ENCODE data around the gene RGS9BP.
"Not testable (repeated sequence)": the region's sequence is repeated elsewhere in the genome, so short reads cannot be mapped to it uniquely, and the experiment has no call there.

The RGS9BP gene

DNA sequence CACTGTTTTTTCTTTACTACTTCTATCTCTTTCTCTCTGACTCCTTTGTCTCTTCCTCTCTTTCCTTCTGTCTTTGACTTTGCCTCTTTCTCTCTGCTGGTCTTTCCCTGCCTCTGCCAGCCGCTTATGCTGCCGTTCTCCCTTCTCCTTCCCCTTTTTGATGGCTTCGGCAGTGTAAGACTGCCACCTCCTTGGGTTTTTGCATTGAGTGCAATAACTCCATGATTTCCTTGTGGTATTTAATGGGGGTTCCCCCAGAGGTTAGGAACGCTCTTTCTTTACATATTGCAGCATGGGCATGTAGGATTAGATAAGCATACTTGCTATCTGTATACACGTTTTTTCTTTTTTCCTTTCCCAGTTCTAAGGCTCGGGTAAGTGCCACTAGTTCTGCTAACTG lies 19.9 kb downstream of the RGS9BP start:
- peak; percentile 49 for DNase-seq (ENCODE audit: low spot score)

- DNase-seq (ENCODE audit: low spot score): not testable (repeated sequence)
These were observed 21.1 kb downstream of the RGS9BP start for GRCh38 chr19:32696771-32697170.

DNA sequence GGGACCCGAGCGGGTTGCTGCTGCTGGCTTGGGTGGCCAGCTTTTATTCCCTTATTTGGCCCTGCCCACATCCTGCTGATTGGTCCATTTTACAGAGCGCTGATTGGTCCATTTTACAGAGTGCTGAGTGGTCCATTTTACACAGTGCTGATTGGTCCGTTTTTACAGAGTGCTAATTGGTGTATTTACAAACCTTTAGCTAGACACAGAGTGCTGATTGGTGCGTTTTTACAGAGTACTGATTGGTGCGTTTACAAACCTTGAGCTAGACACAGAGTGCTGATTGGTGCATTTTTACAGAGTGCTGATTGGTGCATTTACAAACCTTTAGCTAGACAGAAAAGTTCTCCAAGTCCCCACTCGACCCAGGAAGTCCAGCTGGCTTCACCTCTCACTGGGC lies 24.5 kb downstream of the RGS9BP start:
- not testable (repeated sequence) for DNase-seq (ENCODE audit: low spot score)

DNA sequence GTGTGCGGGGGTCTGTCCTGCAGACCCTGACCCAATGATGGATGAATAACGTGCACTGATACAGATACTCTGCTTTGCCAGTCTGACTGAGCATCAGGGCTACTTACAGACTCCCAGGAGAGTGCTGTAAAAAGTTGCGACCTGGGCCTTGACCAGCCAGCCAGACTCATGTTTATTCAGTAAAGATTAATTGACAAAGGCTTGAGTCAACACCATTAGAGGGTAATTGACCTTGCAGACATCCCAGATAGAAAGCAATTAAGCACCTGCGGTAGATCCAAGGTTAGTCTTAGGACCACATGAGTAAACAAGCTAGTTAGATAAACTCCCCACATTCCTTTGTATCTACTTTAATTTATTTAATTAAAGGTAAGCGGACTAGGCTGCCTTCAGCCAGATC lies 26.4 kb downstream of the RGS9BP start:
- no peak for DNase-seq (ENCODE audit: low spot score)

DNA sequence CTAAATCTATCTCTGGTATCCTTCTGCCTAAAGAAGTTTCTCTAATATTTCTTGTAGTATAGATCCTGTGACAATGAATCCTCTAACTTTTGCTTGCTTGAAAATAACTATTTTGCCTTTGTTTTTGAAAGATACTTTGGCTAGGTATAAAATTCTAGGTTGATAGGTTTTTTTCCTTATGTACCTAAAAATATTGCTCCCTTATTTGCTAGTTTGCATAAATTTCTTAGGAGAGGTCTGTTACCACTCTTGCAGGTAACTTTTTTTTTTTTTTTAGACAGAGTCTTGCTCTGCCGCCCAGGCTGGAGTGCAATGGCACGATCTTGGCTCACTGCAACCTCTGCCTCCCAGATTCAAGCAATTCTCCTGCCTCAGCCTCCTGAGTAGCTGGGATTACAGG lies 28.4 kb downstream of the RGS9BP start:
- DNase-seq (ENCODE audit: low spot score): not testable (repeated sequence)

- no peak for DNase-seq (ENCODE audit: low spot score)
These were observed 32.8 kb downstream of the RGS9BP start for GRCh38 chr19:32708457-32708856.

- no peak for DNase-seq (ENCODE audit: low spot score)
These were observed 33.4 kb downstream of the RGS9BP start for GRCh38 chr19:32709032-32709431.

DNA sequence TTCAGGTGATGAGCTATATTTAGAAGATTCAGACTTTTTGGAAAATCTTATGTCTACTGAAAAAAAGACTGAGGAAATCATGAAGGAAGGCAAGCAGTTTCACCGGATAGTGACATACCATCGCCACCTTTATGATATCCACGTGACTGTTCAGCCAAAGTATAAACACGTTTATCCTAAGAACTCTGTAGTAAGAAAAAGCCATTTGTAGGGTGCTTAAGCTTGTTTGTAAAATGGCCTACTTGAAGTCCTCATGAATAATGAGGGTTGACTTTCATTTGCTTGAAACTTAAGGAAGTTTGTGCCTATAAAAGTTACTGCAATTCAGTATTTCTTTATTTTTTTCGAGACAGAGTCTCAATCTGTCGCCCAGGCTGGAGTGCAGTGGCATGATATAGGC lies 36.1 kb downstream of the RGS9BP start:
- no peak for DNase-seq (ENCODE audit: low spot score)

DNA sequence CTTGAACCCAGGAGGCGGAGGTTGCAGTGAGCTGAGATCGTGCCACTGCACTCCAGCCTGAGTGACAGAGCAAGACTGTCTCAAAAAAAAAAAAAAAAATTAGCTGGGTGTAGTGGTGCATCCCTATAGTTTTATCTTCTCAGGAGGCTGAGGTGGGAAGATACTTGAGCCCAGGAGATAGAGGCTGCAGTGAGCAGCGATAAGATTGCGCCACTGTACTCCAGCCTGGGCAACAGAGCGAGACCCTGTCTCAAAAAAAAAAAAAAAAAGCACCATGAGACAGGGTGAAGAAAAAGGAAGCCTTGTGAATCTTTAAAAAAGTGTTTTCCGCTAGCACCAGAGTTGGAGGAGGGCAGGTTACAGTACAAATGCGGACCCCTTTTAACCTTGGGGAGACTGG lies 40.6 kb downstream of the RGS9BP start:
- DNase-seq (ENCODE audit: low spot score): not testable (repeated sequence)

DNA sequence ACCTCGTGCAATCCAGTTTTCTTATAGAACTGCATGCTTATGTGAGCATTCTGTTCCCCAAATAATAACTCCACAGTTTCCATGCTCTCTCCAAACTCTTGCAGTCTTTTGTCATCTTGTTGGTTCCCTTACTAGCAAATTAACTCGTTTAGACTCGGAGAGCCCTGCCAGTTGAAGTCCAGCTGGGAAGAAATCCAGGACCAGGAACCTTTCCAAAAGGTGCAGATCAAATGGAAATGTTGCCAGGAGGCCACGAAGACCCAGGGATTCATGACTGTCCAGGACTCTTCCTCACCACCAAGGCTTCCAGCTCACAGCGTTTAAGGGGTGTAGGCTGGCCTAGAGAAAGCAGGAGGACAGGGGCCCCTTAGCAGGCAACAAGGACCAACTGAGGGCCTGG lies 41.8 kb downstream of the RGS9BP start:
- no peak for DNase-seq (ENCODE audit: low spot score)

DNA sequence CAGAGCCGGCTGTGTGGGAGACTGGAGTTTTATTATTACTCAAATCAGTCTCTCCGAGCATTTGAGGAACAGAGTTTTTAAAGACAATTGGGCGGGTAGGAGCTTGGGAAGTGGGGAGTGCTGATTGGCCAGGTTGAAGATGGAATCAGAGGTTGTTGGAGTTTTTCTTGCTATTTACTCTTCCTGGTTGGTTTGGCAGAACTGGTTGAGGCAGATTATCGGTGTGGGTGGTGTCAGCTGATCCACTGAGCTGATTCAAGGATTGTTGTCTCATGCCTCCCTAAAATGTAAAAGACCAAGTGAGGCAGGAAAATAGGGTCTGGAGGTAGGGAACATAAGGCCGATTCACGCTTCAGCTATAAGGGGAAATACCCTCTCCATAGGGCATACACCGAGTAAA lies 42.6 kb downstream of the RGS9BP start:
- no peak for DNase-seq (ENCODE audit: low spot score)

DNA sequence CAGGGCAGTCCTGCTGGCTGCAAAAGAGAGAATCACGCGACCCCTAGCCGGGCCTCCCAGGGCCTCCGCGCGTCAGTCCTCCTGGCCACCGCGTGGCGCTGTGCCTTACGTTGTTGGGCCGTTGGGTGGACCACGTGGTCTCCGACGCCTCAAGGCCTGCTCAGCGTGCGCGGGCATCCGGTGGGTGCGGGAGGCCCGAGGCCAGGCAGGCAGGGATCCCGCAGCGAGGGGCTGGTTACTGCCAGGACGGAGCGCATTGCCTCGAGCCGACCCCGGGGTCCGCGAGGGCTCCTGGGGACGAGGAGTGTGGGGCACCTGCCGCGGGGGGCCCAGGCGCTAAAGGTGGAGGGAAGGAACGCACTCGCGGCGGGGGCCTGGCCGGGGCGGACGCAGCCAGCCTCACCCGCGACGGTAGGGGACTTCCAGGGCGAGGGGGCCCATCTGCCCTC lies 44.0 kb downstream of the RGS9BP start, which contains the start of gene TDRD12:
Gene TDRD12 (plus strand): TSS at position 157 of the 449 bp plus-strand sequence. CDS start 306 bp downstream, outside the sequence.
- no peak for DNase-seq (ENCODE audit: low spot score)

GRCh38 chr19:32720216-32720935 lies 44.7 kb downstream of the RGS9BP start:
- no peak for DNase-seq (ENCODE audit: low spot score)

DNA sequence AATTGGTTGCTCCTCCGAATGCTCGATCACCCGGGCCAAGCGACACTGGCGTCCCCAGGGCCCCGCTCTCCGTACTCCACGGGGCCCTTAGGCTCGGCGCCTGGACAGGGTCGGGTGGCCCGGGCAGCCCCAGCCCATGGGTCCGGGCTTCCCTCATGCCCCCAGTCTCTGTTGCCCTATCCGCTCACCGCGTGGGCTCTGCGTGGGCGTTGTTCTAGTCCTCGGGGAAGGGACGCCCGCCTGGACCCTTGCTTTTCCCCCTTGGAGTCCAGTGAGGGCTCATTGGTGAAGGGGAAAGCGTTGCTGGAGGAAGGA lies 45.2 kb downstream of the RGS9BP start:
- no peak for DNase-seq (ENCODE audit: low spot score)
